Mesothelial cell of epicardium (in vitro differentiated cells): Measurements from ENCODE around the gene HCRT. TPM values are rescaled to one million over a fixed set of nuclear protein-coding genes. Genes with fewer than 3 reads are reported as not detected.
"Not testable (repeated sequence)": the region's sequence is repeated elsewhere in the genome, so short reads cannot be mapped to it uniquely, and the experiment has no call there.

Experiments used
- DNase-seq, 2 experiments: peaks; one replicate each; pipeline ENCODE4 v3.0.0; 2021; ENCODE audit warnings: low spot score in 2 of 2; ENCODE audit not compliant: unreplicated experiment in 2 of 2
- H3K27ac Mint-ChIP-seq: 2 replicates; pipeline ENCODE4 v1.8.0; 2021; ENCODE audit warnings: mixed read lengths
- H3K27me3 Mint-ChIP-seq: 2 replicates; pipeline ENCODE4 v1.8.0; 2021; ENCODE audit warnings: low read depth, mixed read lengths
- H3K36me3 Mint-ChIP-seq: 2 replicates; pipeline ENCODE4 v1.8.0; 2021; ENCODE audit warnings: mixed read lengths
- H3K4me1 Mint-ChIP-seq: 2 replicates; pipeline ENCODE4 v1.8.0; 2021; ENCODE audit warnings: mixed read lengths
- H3K4me3 Mint-ChIP-seq: 2 replicates; pipeline ENCODE4 v1.8.0; 2021; ENCODE audit warnings: mild to moderate bottlenecking, moderate library complexity, mixed read lengths
- H3K9me3 Mint-ChIP-seq: 2 replicates; pipeline ENCODE4 v1.8.0; 2021; ENCODE audit warnings: mixed read lengths
- total RNA-seq: library from RNA; stranded (reverse); gene quantifications from 3 replicates; pipeline ENCODE4 v1.2.1, GENCODE V29; 2021
- TF ChIP-seq, protein P1 (sequence below): fragments of 200-600 bp; sonication (generic); IDR thresholded peaks from one replicate; pipeline ENCODE4 v1.5.0; 2021; ENCODE audit warnings: antibody characterized with exemption; ENCODE audit not compliant: unreplicated experiment

HCRT gene
- total RNA-seq, 1 donor from 2014 or later, result not detected

- Mint-ChIP-seq H3K36me3 (peaks cover 20% of the 10 kb centered on the region), H3K4me1 (no peaks in the 10 kb centered on the region), H3K4me3 (no peak overlapping the region), H3K27ac (no peak overlapping the region), H3K27me3 (no peaks in the 10 kb centered on the region), H3K9me3 (no peaks in the 10 kb centered on the region)
- TF ChIP-seq, protein P1, sequence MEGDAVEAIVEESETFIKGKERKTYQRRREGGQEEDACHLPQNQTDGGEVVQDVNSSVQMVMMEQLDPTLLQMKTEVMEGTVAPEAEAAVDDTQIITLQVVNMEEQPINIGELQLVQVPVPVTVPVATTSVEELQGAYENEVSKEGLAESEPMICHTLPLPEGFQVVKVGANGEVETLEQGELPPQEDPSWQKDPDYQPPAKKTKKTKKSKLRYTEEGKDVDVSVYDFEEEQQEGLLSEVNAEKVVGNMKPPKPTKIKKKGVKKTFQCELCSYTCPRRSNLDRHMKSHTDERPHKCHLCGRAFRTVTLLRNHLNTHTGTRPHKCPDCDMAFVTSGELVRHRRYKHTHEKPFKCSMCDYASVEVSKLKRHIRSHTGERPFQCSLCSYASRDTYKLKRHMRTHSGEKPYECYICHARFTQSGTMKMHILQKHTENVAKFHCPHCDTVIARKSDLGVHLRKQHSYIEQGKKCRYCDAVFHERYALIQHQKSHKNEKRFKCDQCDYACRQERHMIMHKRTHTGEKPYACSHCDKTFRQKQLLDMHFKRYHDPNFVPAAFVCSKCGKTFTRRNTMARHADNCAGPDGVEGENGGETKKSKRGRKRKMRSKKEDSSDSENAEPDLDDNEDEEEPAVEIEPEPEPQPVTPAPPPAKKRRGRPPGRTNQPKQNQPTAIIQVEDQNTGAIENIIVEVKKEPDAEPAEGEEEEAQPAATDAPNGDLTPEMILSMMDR, result no peak
- DNase-seq, result no peak
Observed at GRCh38 chr17:42225646-42226045, 40.4 kb upstream of the HCRT start.

DNA sequence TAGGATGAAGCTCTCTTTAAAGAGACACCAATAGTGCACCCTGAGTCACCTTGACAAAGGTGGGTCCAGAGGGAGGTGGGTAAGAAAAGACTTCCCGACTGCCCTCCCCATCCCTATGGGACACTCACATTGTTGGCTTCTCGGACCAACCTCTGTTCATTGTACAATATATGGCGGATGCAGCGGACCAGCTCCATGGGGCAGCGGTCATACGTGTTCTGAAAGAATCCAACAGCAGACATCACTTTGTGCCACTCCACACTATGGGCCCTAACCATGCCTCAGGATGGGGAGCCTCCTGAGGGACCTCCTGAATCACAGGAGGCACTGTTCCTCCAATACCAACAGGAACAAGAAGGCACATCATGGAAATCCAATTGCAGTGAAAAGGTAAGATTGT lies 39.4 kb upstream of the HCRT start:
- Mint-ChIP-seq H3K27me3 (no peaks in the 10 kb centered on the region), H3K27ac (no peak overlapping the region), H3K9me3 (no peaks in the 10 kb centered on the region), H3K36me3 (peaks cover 20% of the 10 kb centered on the region), H3K4me1 (no peaks in the 10 kb centered on the region), H3K4me3 (no peak overlapping the region)
- TF ChIP-seq, protein P1, result no peak
- no peak for DNase-seq

DNA sequence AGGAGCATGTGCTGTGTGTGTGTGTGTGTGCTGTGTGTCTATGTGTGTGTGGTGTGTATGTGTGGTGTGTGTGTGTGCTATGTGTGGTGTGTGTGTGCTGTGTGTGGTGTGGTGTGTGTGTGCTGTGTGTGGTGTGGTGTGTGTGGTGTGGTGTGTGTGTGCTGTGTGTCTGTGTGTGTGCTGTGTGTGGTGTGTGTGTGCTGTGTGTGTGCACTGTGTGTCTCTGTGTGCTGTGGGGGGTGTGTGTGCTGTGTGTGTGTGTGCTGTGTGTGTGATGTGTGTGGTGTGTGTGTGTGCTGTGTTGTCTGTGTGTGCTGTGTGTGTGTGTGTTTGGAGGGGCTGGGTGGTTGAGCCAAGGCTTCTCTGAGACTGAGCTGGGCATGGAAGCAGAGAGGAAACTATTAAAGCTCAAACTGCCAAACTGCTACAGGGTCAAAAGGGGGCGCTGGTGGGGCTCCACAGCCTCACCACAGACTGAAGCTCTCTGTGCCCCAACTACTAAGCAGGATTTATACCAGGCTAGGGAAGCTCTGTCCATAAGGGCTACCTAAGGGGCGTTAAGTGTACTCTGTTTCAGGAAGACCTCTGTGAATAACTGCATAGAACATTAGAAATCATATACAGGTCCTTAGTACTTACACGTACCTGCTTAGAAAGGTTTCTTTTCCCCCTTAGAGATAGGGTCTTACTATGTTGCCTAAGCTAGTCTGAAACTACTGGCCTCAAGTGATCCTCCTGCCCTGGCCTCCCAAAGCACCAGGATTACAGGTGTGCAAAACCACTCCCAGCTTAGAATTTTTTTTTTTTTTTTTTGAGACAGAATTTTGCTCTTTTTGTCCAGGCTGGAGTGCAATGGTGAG lies 36.9 kb upstream of the HCRT start:
- TF ChIP-seq, protein P1, result no peak
- DNase-seq, result no peak
- H3K9me3 Mint-ChIP-seq, result no peaks in the 10 kb centered on the region
- H3K36me3 Mint-ChIP-seq, result peaks cover 24% of the 10 kb centered on the region
- no peaks in the 10 kb centered on the region for H3K27me3 Mint-ChIP-seq
- no peaks in the 10 kb centered on the region for H3K4me1 Mint-ChIP-seq
- H3K27ac Mint-ChIP-seq, result no peak overlapping the region
- H3K4me3 Mint-ChIP-seq, result no peak overlapping the region

- not testable (repeated sequence) for H3K9me3 Mint-ChIP-seq, H3K4me3 Mint-ChIP-seq, H3K4me1 Mint-ChIP-seq, H3K27me3 Mint-ChIP-seq, DNase-seq, H3K27ac Mint-ChIP-seq
- H3K36me3 Mint-ChIP-seq, result peaks cover 26% of the 10 kb centered on the region
Observed at GRCh38 chr17:42219280-42219679, 34.0 kb upstream of the HCRT start.

GRCh38 chr17:42214156-42214555 lies 28.9 kb upstream of the HCRT start:
- Mint-ChIP-seq H3K36me3 (peaks cover 33% of the 10 kb centered on the region), H3K9me3 (no peaks in the 10 kb centered on the region), H3K27me3 (no peaks in the 10 kb centered on the region), H3K4me3 (no peak overlapping the region), H3K27ac (no peak overlapping the region), H3K4me1 (no peaks in the 10 kb centered on the region)
- DNase-seq, result no peak
- TF ChIP-seq, protein P1, result no peak

DNA sequence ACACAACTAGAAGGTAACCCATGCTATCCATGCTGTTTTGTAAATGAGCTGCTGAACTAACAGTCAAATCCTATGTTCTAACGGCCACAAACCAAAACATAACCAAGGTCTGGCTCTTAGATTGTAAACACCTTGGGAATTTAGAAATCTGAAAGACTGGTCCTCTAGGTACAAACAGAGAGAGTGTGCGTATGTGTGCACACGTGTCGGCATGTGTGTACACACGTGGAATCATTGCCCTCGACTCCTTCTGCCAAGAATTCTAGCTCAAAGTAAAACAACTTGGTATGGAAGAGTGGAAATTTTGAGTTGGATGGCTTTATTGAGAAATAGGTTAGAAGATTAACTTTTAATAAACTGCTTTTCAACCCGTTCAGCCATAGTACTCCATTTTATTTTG lies 27.1 kb upstream of the HCRT start:
- Mint-ChIP-seq H3K27ac (no peak overlapping the region), H3K27me3 (no peaks in the 10 kb centered on the region), H3K4me1 (no peaks in the 10 kb centered on the region), H3K9me3 (no peaks in the 10 kb centered on the region), H3K36me3 (peaks cover 30% of the 10 kb centered on the region), H3K4me3 (no peak overlapping the region)
- DNase-seq, result no peak
- TF ChIP-seq, protein P1, result no peak

- not testable (repeated sequence) for H3K4me1 Mint-ChIP-seq, H3K9me3 Mint-ChIP-seq, H3K4me3 Mint-ChIP-seq, H3K27me3 Mint-ChIP-seq, H3K27ac Mint-ChIP-seq, DNase-seq
- H3K36me3 Mint-ChIP-seq, result peaks cover 30% of the 10 kb centered on the region
Observed at GRCh38 chr17:42211921-42212341, 26.7 kb upstream of the HCRT start.
